Measurements from ENCODE around the gene CTBP1. TPM values are rescaled to one million over a fixed set of nuclear protein-coding genes. Genes with fewer than 3 reads are reported as not detected.
A peak's percentile ranks its signal among the peaks of the same experiment; 100 is the strongest.

The CTBP1 gene
- polyA plus RNA-seq, 1 donor: 119 TPM

- no peak for DNase-seq (ENCODE audit: low read depth)
Measured at GRCh38 chr4:1250921-1251772, 2.2 kb upstream of the CTBP1 start.

GRCh38 chr4:1250527-1250812 lies 1.5 kb upstream of the CTBP1 start:
- DNase-seq (ENCODE audit: low read depth): no peak

GRCh38 chr4:1249731-1250526 lies 999 bp upstream of the CTBP1 start:
- no peak for DNase-seq (ENCODE audit: low read depth)

GRCh38 chr4:1249148-1249730 lies 309 bp upstream of the CTBP1 start:
- DNase-seq (ENCODE audit: low read depth): peak; percentile 79

- no peak for DNase-seq (ENCODE audit: low read depth)
Measured at GRCh38 chr4:1247864-1248244, 1.1 kb downstream of the CTBP1 start.

- DNase-seq (ENCODE audit: low read depth): no peak
Measured at GRCh38 chr4:1246901-1247863, 1.7 kb downstream of the CTBP1 start.

GRCh38 chr4:1246111-1246881 lies 2.6 kb downstream of the CTBP1 start:
- no peak for DNase-seq (ENCODE audit: low read depth)

GRCh38 chr4:1245481-1246051 lies 3.4 kb downstream of the CTBP1 start:
- no peak for DNase-seq (ENCODE audit: low read depth)

GRCh38 chr4:1244978-1245471 lies 3.9 kb downstream of the CTBP1 start:
- DNase-seq (ENCODE audit: low read depth): no peak

- DNase-seq (ENCODE audit: low read depth): no peak
Measured at GRCh38 chr4:1244081-1244977, 4.6 kb downstream of the CTBP1 start.

- no peak for DNase-seq (ENCODE audit: low read depth)
Measured at GRCh38 chr4:1243451-1244080, 5.4 kb downstream of the CTBP1 start.

- no peak for DNase-seq (ENCODE audit: low read depth)
Measured at GRCh38 chr4:1242506-1243450, 6.2 kb downstream of the CTBP1 start.

- DNase-seq (ENCODE audit: low read depth): no peak
Measured at GRCh38 chr4:1241936-1242505, 6.9 kb downstream of the CTBP1 start.

GRCh38 chr4:1241466-1241935 lies 7.4 kb downstream of the CTBP1 start:
- DNase-seq (ENCODE audit: low read depth): no peak

GRCh38 chr4:1240721-1241465 lies 8.0 kb downstream of the CTBP1 start:
- DNase-seq (ENCODE audit: low read depth): no peak

GRCh38 chr4:1239950-1240307 lies 9.0 kb downstream of the CTBP1 start:
- no peak for DNase-seq (ENCODE audit: low read depth)
